Panc1 (cell line): ENCODE data around the gene SH3PXD2A.

Source experiments
- REST ChIP-seq, 2 experiments: IDR thresholded peaks; 2 replicates each; pipeline ENCODE4 v1.6.1; 2011 to 2012; ENCODE audit warnings: low read depth in 2 of 2, control low read depth in 1 of 2, low read length in 1 of 2, mild to moderate bottlenecking in 1 of 2, moderate library complexity in 1 of 2; ENCODE audit not compliant: insufficient read depth in 1 of 2
- SIN3A ChIP-seq: IDR thresholded peaks from 2 replicates; pipeline ENCODE4 v1.6.1; 2012; ENCODE audit warnings: low read depth, mild to moderate bottlenecking, low read length, moderate library complexity, borderline replicate concordance; ENCODE audit not compliant: insufficient read depth
- TF ChIP-seq, protein P1 (sequence below): fragments of 450-650 bp; IDR thresholded peaks from 2 replicates; pipeline ENCODE4 v1.5.1; 2017; ENCODE audit warnings: mild to moderate bottlenecking

DNA sequence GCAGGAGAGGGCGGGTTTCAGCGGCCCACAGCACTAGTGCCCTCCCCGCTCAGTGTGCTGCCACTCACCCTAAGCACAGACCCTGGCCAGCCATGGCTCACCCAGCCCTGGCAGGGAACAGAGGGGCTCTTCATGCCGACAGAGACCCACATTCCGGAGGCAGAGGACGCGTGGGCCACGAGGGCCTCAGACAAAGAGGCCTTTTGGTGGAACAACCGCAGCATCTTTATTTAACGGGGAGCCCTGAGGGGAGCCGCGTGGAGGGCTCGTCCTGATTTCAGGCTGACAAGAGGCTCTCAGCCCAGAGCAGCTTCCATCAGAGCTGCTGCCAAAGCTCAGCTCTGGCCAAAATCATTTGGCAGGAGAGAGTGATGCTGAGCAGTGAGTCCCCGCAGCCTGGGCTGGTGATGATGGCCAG lies 127.8 kb downstream of the SH3PXD2A start:
- TF ChIP-seq, protein P1, sequence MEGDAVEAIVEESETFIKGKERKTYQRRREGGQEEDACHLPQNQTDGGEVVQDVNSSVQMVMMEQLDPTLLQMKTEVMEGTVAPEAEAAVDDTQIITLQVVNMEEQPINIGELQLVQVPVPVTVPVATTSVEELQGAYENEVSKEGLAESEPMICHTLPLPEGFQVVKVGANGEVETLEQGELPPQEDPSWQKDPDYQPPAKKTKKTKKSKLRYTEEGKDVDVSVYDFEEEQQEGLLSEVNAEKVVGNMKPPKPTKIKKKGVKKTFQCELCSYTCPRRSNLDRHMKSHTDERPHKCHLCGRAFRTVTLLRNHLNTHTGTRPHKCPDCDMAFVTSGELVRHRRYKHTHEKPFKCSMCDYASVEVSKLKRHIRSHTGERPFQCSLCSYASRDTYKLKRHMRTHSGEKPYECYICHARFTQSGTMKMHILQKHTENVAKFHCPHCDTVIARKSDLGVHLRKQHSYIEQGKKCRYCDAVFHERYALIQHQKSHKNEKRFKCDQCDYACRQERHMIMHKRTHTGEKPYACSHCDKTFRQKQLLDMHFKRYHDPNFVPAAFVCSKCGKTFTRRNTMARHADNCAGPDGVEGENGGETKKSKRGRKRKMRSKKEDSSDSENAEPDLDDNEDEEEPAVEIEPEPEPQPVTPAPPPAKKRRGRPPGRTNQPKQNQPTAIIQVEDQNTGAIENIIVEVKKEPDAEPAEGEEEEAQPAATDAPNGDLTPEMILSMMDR, result no peak
- TF ChIP-seq REST (IDR thresholded peaks at IDR 0.05; ENCODE audit: insufficient read depth in 1 of 2, low read depth in 2 of 2, low read length in 1 of 2) (no peak), SIN3A (no peak)
